Mononuclear cell (primary cell): ENCODE results near the gene ABLIM1. TPM values are rescaled to one million over a fixed set of nuclear protein-coding genes. Genes with fewer than 3 reads are reported as not detected.

Experiments
- H3K27me3 ChIP-seq: 2 replicates; pipeline ENCODE4 v1.6.0; 2011; ENCODE audit warnings: low read length, control low read depth; ENCODE audit not compliant: insufficient read depth
- H3K4me1 ChIP-seq: 2 replicates; pipeline ENCODE4 v1.5.1; 2011; ENCODE audit warnings: mild to moderate bottlenecking, low read length, control low read depth; ENCODE audit not compliant: insufficient read depth
- H3K4me3 ChIP-seq: 2 replicates; pipeline ENCODE4 v1.5.1; 2011; ENCODE audit warnings: mild to moderate bottlenecking, low read length, moderate library complexity
- H3K9me3 ChIP-seq: 2 replicates; pipeline ENCODE4 v1.5.1; 2011; ENCODE audit warnings: low read depth, mild to moderate bottlenecking, control low read depth, low read length
- total RNA-seq: library from RNA; depleted of rRNA; stranded (reverse); fragments of >200 nt; gene quantifications from one replicate; pipeline ENCODE4 v1.2.3, GENCODE V29; 2012

Gene ABLIM1
- total RNA-seq, 1 donor: 108 TPM

DNA sequence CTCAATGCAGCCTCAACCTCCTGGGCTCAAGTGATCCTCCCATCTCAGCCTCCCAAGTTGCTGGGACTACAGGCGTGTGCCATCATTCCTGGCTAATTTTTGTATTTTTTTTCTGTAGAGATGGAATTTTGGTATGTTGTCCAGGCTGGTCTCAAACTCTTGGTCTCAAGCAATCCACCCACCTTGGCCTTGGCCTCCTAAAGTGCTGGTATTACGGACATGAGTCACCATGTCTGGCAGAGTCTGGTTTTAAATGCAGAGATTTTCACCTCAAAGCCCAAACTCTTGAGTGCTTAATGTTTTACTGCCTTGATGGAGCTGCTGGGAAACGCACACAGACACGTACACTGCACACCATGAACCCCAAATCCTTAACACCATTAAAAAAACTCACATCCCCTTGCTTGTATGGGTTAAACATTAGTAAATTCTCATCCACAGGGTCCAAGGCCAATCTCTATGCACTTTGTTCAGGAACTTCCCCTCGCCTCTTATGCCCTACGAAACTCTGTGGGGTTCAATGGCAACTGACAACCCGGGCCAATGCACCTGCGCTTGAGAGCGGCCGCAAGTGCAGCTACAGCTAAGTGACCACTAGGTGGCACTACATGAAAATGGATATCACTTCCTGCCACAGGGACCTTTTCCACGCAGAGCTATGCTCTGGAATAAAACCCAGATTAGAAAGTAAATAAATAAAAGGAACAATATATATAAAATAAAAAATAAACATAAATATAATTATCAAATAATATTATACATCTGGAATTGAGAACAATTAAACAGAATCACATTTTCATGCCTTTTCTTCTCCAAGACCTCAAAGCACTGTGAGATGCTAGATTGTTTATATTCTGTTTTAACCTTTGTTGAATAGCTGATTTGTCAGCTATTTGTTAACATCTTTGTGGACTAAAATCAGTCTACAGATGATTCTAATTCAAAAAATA is 186.8 kb downstream of the ABLIM1 start:
- Histone ChIP-seq H3K4me3 (no peak overlapping the region), H3K9me3 (no peaks in the 10 kb centered on the region), H3K27me3 (no peaks in the 10 kb centered on the region), H3K4me1 (peaks cover 4% of the 10 kb centered on the region)

DNA sequence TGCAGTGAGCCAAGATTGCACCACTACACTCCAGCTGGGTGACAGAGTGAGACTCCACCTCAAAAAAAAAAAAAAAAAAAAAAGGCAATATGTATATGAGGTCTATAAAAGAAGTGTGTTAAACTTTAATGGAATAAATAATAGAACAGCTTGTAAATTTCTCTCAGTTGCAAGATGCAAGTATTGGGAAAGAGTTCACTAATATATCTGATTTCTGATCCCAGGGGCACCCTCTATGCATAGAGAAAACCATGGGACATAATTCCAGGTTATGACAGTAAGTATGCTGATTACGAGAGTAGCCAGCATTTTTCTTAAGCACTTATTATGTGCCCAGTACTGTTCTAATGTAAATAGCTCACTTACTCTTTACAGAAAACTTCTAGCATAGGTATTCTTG is 187.7 kb downstream of the ABLIM1 start:
- no peak overlapping the region for H3K4me3 ChIP-seq
- H3K27me3 ChIP-seq: no peaks in the 10 kb centered on the region
- no peaks in the 10 kb centered on the region for H3K9me3 ChIP-seq
- peaks cover 4% of the 10 kb centered on the region for H3K4me1 ChIP-seq

DNA sequence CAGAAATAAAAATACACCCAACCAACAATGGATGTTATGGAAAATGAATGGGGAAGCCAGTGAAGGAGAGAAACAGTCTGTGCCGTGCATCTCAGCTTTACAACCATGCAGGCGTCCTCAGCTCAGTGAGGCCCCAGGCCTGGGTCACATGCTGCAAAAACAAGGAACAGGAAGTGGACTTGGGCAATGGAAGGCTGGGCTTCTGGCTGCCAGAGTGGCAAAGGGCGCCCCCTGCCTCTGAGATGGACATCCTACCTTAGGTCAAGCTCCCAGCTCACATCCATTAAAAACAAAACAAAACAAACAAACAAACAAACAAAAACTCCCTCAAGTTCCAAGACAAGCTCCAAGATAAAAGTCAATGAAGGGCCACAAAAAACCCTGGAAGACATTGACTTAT is 199.1 kb downstream of the ABLIM1 start:
- H3K27me3 ChIP-seq: no peaks in the 10 kb centered on the region
- no peak overlapping the region for H3K4me3 ChIP-seq
- no peaks in the 10 kb centered on the region for H3K9me3 ChIP-seq
- H3K4me1 ChIP-seq: no peaks in the 10 kb centered on the region

DNA sequence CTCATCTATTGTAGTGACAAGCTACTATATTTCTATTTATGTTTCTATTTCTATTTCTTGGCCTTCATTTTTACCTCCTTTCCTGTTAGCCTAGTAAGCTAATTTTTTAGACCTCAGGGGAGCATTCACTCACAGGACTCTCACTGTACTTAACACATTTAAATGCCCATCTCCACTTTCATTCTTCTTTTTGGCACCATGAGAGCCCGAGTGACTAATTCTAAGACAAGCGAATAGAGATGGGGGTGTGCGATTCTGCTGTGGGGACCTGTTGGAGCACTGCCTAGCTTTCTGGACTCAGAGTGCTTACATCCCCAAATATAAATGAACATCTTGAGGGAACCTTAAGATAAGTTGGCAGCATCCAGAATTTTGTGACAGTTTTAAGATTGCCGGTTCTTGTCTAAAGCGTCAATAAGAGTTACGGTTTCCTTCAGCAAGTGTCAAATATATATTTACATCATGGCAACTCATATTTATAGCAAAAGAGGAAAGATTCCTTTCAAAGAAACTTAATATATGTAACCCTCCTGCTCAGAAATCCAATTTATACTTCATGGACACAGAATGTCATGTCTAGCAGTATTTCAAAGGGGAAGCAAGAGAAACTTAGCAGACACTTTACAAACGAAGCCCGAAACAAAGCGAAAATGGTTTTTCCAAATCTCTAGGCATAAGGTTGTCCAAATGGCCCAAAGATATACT is 199.7 kb downstream of the ABLIM1 start:
- Histone ChIP-seq H3K4me3 (no peak overlapping the region), H3K4me1 (no peaks in the 10 kb centered on the region), H3K9me3 (no peaks in the 10 kb centered on the region), H3K27me3 (no peaks in the 10 kb centered on the region)

DNA sequence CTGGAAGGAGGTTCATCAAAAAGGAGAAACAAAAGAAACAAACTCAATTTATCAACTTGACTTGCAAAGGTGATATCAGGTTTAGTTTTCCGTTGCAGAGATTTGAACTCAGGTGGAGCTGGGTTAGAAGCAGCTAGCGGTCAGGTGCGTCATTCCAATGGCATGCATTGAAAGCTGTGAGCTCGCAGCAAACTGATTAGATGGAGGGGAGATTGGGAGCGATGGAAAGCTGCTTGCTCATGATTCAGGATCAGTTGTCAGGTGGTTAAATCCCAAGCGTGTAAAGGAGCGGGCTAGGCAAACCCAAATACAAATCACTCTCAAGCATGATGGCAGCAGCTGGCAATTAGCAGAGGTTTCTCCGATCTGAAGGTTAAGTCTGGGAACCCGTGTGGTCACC is 204.5 kb downstream of the ABLIM1 start:
- Histone ChIP-seq H3K4me1 (no peaks in the 10 kb centered on the region), H3K27me3 (no peaks in the 10 kb centered on the region), H3K9me3 (no peaks in the 10 kb centered on the region), H3K4me3 (no peak overlapping the region)

DNA sequence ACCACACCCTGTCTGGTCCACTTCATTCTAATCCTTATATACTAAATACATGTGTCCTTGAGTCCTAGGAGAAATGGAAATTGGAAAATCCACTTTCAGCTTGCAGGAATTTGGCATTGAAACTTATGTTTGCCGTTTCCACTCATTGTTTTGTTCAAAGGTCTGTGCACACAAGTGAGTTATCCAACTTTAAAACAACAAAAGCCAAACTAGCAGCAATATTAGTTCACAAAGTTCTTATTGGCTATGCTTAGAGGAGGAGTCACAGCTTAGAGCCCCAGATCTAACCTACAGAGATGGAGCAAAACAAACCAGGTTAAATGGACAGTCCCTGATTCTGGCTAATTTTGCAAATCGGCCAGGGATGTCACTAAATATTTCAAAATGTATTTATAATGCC is 209.2 kb downstream of the ABLIM1 start:
- no peak overlapping the region for H3K4me3 ChIP-seq
- no peaks in the 10 kb centered on the region for H3K4me1 ChIP-seq
- H3K27me3 ChIP-seq: no peaks in the 10 kb centered on the region
- no peaks in the 10 kb centered on the region for H3K9me3 ChIP-seq

DNA sequence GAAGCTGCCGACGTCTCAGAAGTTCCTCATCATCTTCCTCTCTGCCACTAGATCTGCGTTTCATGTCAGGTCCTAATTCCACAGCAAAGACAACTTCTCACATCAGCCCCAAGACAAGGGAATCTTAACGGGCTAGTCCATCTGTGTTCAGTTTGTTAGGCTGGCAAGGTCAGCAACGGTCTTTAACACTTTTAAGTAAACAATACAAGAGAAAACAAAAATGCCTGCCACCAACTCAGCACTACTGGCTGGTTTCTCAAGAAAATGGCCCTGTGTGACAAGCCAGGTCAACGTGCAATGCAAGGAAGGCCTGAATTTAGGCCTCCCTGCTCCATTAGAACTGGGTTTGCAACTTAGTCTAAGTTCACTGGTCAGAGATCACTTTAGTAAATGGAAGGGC is 212.7 kb downstream of the ABLIM1 start:
- Histone ChIP-seq H3K9me3 (no peaks in the 10 kb centered on the region), H3K4me1 (no peaks in the 10 kb centered on the region), H3K27me3 (no peaks in the 10 kb centered on the region), H3K4me3 (no peak overlapping the region)

DNA sequence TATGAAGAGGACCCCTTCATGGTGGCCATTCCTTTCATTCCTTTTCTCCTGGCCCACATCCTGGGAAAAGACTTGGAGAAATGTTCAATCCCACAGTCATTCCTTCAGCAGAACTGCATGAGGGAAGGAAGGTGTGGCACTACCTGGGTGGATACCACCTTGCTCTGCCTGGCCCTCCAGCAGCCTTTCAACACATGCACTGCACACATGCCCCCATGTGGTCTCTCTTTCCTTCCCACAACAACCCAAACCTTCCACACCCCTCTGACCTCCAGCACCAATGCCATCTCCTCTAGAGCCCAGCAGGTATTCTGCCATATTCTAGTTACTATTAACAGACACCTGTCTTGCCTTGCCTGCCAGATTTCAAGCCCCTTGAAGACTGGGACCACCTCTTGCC is 213.3 kb downstream of the ABLIM1 start:
- Histone ChIP-seq H3K9me3 (no peaks in the 10 kb centered on the region), H3K4me3 (no peak overlapping the region), H3K27me3 (no peaks in the 10 kb centered on the region), H3K4me1 (no peaks in the 10 kb centered on the region)

DNA sequence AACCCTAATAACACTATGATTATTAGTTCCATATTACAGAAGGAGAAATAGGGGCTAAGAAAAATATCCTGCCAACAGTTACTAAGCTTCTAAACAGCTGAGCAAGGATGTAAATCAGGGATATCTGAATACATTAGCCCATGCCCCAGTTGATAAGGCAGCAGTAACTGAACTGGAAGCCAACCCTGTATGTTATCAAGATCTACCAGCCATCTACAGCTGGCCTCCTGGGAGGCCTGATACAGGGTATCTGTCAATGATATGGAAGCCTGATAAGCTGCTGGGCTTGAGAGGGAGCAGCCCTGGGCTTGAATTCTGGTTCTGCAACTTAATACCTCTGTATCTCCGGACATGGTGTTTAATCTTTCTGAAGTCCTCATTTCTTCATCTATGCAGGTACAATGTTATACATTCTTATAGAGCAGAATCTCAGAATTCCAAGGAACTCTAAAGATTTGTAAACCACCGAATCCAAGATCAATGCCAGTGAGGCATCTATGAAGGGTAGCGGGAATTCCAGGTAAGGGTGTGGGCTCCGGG is 215.9 kb downstream of the ABLIM1 start:
- Histone ChIP-seq H3K4me3 (no peak overlapping the region), H3K27me3 (no peaks in the 10 kb centered on the region), H3K4me1 (no peaks in the 10 kb centered on the region), H3K9me3 (no peaks in the 10 kb centered on the region)

DNA sequence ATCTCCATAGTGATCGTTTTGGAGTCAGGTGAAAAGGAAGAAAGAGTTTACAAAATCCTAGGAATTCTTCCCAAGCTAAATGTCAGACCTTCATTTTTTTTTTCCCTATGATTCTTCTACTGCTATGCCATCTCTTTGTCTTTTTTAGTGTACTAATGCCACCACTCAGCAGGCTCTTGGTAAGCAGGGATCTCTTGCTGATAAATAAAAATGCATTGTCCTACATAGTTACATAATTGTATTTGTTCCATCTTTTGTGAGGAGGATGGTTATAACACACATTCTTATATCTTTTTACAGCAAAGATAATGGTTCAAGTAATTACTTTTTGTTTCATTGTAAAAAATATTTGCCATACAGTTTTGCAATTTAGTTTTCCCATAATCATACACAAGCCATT is 217.0 kb downstream of the ABLIM1 start:
- H3K4me1 ChIP-seq: no peaks in the 10 kb centered on the region
- no peak overlapping the region for H3K4me3 ChIP-seq
- H3K9me3 ChIP-seq: no peaks in the 10 kb centered on the region
- H3K27me3 ChIP-seq: no peaks in the 10 kb centered on the region

DNA sequence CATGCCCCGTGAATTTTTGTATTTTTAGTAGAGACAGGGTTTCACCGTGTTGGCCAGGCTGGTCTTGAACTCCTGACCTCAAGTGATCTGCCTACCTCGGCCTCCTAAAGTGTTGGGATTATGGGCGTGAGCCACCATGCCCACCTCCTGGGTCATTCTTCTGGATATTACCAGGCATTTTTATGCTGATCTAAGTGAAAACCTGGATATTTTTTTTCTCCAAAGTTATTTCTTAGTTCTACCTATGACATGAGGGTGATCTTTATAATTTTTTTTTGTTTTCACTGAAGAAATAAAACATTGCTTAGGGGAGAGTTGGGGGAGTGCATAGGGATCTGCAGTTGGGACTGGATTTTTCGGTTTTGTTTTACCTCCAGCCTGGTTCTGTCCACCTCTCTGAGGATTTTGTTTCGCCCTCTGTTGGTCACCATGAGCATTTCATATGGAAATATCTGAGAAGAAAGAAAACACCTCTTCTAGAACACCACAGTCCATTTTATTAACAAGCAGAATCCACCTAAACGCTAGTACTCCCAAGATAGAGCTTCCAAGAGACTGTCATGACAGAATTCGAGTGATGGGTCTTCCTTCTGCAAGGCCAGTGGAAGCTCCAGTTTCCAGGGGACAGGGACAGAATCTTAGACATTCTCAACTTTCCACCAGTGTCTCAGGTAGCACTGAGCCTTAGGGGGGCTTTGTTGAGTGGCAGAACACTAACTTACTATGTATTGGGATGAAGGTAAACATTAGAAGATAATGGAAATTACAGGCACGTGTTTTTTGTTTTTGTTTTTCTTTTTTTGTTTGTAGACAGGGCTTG is 220.4 kb downstream of the ABLIM1 start:
- Histone ChIP-seq H3K9me3 (no peaks in the 10 kb centered on the region), H3K27me3 (no peaks in the 10 kb centered on the region), H3K4me3 (no peak overlapping the region), H3K4me1 (no peaks in the 10 kb centered on the region)

DNA sequence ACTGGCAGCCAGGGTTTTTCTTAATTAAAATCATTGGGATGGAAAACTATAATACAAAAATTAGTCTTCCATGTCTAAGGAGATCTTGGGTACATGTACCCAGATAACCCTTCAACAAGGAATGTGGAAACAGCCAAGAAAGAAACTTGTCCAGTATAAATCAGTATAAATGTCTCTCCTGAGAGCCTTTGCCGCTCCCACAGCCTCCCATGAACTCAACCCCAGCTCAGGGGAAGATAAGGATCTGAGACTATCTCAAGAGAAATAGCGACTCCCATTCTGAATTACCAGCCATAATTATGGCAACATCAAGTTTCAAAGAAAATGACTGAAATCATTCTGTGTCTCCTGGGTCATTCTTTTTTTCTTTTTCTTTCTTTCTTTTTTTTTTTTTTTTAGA is 221.1 kb downstream of the ABLIM1 start:
- Histone ChIP-seq H3K27me3 (no peaks in the 10 kb centered on the region), H3K4me3 (no peak overlapping the region), H3K9me3 (no peaks in the 10 kb centered on the region), H3K4me1 (no peaks in the 10 kb centered on the region)

DNA sequence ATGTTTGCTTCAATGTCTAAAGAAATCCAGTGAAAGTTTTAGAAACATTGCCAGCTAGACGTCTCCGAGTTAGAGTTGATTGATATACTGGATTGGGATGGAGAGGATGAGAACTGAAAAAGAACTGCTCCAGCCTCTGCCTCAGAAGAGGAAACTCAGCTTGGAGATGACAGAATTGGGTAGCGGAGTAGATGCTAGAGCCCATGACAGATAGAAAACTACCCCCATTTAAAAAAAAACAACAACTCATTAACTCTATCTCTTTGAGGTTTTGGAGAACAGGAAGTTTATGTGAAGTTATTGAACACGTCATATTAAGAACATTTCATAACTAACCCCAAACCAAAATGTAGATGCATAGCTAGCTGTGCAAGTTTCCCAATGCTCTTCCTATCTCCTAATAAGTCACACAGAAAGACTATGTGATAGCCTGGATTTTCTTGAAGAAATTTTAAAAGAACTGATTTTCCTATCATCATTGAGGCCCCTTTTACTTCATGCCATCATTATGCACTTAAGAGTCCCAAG is 225.4 kb downstream of the ABLIM1 start:
- H3K4me1 ChIP-seq: no peaks in the 10 kb centered on the region
- H3K4me3 ChIP-seq: no peak overlapping the region
- H3K27me3 ChIP-seq: no peaks in the 10 kb centered on the region
- H3K9me3 ChIP-seq: no peaks in the 10 kb centered on the region

DNA sequence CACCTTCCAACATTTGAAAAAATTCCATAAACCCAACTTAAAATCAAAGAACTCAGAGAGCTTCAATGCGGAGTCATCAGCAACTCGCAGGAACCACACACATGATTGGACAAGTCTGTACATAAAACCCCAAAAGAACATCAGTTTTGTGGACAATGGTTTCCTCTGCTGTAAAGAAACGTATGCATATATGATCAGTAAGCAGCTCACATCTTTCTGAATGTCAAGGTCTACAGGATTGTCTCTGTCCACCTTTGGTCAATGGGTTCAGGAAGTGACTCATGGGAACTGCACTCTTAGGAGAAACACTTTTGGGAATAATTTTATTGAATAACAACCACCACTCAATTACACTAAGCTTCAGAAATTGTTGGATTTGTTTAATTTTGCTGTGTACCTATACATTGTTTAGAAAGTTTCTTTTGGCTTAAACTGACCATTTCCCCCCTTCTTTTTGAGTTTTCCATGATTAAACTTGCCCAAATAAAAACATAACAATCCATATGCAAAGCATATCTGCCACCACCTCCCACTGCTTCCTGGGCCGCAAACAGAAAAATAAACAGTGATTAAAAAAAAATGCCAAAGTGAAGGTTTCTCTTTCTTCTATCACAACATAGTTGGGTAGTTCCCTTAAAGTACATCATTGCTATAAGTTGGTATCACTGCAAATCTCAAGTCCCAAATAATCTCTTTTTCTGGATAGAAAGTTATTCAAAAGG is 226.5 kb downstream of the ABLIM1 start:
- no peaks in the 10 kb centered on the region for H3K9me3 ChIP-seq
- H3K4me3 ChIP-seq: no peak overlapping the region
- no peaks in the 10 kb centered on the region for H3K4me1 ChIP-seq
- H3K27me3 ChIP-seq: no peaks in the 10 kb centered on the region
